HFF-Myc (cell line): ENCODE results near the gene CSGALNACT2.

Source experiments
- DNase-seq: peaks from one replicate; pipeline ENCODE4 v3.0.0-alpha.2; 2011; ENCODE audit warnings: low read depth; ENCODE audit errors: extremely low read depth
- H3K4me3 ChIP-seq: replicated peaks from 2 replicates; pipeline ENCODE4 v1.5.1; 2011; ENCODE audit warnings: low read depth, mild to moderate bottlenecking, control low read depth, low read length
- TF ChIP-seq, protein P1 (sequence below): IDR thresholded peaks from 2 replicates; pipeline ENCODE4 v1.5.1; 2012; ENCODE audit warnings: mild to moderate bottlenecking, low read depth, low read length, control low read depth; ENCODE audit errors: missing control alignments

Gene CSGALNACT2

DNA sequence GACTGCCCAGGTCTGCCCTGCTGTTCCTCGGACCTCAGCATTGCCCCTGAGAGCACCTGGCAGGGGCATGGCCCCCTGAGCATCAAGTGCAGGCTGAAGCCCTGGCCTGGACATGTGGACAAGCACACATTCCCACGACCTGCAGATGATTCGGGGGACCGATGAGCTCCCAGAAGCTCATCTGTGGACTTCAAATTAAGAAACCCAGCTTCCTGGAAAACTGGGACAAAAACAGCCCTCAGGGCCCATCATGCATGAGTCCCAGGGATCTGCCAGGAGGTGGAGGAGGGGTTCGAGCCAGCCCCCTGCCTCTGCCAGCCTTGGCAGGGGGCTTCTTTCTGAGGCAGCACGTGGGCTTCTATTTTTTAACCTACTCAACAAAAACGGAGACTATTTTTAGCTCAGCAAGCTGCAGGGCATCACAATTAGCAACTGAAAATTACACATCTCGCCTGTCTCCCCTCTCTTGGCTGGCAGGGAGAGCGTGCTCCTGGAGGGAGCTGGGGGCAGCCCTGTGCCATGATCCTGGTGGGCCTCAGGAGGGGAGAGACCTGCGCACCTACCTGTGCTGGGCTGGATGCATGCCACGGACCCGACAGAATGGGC is 76.8 kb downstream of the CSGALNACT2 start:
- H3K4me3 ChIP-seq: no peak overlapping the region
- no peak for DNase-seq
- TF ChIP-seq, protein P1, sequence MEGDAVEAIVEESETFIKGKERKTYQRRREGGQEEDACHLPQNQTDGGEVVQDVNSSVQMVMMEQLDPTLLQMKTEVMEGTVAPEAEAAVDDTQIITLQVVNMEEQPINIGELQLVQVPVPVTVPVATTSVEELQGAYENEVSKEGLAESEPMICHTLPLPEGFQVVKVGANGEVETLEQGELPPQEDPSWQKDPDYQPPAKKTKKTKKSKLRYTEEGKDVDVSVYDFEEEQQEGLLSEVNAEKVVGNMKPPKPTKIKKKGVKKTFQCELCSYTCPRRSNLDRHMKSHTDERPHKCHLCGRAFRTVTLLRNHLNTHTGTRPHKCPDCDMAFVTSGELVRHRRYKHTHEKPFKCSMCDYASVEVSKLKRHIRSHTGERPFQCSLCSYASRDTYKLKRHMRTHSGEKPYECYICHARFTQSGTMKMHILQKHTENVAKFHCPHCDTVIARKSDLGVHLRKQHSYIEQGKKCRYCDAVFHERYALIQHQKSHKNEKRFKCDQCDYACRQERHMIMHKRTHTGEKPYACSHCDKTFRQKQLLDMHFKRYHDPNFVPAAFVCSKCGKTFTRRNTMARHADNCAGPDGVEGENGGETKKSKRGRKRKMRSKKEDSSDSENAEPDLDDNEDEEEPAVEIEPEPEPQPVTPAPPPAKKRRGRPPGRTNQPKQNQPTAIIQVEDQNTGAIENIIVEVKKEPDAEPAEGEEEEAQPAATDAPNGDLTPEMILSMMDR: no peak

DNA sequence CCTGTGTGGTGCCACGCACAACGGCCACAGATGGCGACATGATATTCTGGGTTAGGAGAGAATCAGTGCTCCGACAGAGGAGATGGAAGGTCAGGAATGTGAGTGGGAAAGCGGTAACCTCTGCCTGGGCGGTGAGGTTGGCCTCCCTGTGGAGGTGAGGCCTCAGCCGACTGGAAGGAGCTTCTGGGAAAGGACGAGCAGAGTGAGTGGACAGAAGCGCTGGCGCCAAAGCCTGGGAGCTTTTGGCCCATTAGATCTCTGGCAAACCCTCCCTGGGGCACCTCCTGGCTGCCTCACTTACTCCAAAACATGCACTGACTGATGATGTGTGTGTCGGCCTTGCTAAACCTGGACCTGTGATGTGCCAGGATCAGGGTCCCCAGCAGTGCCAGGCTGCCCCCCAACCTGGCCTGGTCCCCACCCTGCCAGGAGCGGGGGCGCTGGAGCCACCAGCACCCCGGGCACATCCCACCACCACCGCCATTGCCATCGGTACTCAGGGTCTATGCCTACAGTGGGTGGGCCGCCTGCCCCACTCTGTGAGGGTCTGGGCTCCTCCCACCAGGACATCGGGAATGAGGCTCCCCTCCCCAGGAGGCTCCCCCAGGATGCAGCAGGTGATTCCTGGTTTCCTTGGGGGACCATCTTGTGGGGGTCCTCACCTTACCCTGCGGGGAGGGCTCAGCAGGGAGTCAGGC is 77.7 kb downstream of the CSGALNACT2 start:
- no peak for DNase-seq

DNA sequence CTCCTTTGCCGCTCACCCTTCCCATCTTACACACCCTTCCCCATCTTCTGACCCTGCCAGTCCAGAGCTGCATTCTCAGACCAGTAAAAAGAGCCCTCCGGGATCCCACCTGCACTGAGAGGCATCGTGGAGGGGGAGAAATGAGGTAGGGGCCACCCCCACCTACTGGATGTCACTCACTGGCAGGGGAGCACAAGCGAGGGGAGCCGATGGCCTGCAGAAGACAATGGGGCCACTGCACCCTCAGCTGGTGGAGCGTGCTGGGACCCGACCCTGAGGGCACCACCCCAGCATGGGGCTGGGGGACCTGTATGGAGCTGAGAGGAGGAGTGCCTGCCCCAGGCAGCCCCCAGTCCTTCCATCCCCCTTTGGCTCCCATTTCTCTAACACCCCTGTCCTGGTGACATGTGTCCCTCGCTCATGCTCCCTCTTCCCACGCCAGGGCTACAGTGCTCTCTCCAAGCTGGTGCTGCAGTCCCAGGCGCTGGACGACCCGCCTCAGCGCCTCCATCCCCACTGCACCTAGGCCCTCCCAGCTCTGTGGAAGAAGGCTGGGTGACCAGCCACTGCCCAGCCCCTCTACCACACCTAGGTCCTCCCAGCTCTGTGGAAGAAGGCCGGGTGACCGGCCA is 78.8 kb downstream of the CSGALNACT2 start:
- H3K4me3 ChIP-seq: no peak overlapping the region
- TF ChIP-seq, protein P1: no peak
- no peak for DNase-seq

More for the DNA sequence above, 77.7 kb downstream of the CSGALNACT2 start:
- H3K4me3 ChIP-seq: no peak overlapping the region
- TF ChIP-seq, protein P1: no peak

DNA sequence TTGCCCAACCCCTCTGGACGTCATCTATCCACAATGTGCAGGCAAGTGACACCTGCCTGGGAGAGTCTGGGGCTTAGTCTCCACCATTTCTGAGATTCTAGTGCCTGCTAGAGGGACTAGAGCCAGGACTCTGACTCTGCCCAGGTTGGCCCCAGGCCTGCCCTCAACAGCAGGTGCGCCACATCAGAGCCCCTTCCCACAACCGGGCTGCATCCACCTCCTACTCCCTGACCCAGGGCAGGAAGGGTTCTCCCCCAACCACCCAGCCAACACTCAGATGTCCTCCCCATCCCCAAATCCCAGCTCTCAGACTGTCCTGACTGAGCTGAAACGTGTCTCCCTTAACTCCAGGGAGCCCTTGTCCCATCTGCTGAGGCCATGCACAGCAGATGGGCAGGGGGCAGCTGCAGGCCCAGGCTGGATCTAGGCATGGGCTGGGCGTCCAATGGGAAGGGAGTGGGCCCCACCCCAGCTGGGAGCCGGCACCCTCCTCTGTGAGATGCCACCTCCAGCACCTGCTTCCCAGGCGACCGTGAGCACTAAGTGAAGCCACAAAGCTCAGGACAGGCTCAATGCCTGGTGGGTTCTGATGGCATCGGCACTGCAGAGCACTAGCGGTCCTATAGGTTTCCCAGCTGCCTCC is 79.4 kb downstream of the CSGALNACT2 start:
- no peak for DNase-seq
- H3K4me3 ChIP-seq: no peak overlapping the region
- TF ChIP-seq, protein P1: no peak

DNA sequence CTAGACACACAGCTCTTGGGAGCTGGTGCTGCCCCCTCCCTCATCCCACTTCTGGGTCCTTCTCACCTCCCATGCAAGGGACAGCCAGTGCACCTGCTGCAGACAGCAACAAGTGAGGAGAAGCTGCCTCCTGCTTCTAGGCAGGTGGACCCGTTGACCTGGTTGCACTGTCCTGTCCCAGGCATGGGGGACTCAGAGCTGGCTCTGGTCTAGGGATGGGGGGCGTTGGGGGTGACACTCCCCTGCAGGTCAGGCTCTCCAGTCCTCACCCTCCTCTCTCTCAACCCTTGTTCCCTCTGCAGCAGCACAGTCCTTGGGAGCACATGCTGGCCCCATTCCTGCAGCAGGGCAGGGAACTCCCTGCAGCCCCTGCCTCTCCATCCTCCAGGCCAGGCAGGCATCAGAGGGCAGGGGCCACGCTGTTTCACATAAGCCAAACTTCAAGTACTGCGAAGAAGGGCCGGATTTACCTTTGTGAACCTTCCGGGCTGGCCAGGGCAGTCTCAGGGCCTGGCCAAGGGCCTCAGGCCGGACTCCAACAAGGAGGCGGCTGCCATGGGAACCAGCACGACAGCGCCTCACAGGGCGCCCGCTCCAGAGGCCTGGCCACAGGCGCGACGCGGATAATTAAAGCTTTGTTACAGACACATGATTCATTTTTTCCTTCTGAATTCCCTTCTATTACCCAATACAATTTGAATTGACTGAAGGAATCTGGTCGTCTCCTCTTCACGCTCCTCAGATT is 80.1 kb downstream of the CSGALNACT2 start:
- no peak for DNase-seq
- TF ChIP-seq, protein P1: no peak
- no peak overlapping the region for H3K4me3 ChIP-seq
